Mucosa of stomach (tissue), 1 donor: Measurements from ENCODE around the gene SLCO3A1.
"Not testable (repeated sequence)": the region's sequence is repeated elsewhere in the genome, so short reads cannot be mapped to it uniquely, and the experiment has no call there.

Experiments
- H3K27me3 ChIP-seq: one replicate; pipeline ENCODE4 v1.7.0; 2013; ENCODE audit warnings: mild to moderate bottlenecking, low read length; ENCODE audit not compliant: control insufficient read depth, insufficient read depth
- H3K36me3 ChIP-seq: one replicate; pipeline ENCODE4 v1.7.0; 2013; ENCODE audit warnings: low read length; ENCODE audit not compliant: control insufficient read depth, insufficient read depth
- H3K4me1 ChIP-seq: one replicate; pipeline ENCODE4 v1.7.0; 2013; ENCODE audit warnings: mild to moderate bottlenecking, low read length; ENCODE audit not compliant: control insufficient read depth, insufficient read depth
- H3K4me3 ChIP-seq: one replicate; pipeline ENCODE4 v1.7.0; 2013; ENCODE audit warnings: low read length
- H3K9ac ChIP-seq: one replicate; pipeline ENCODE4 v1.7.0; 2013; ENCODE audit warnings: mild to moderate bottlenecking, low read length, moderate library complexity
- H3K9me3 ChIP-seq: one replicate; pipeline ENCODE4 v1.7.0; 2013; ENCODE audit warnings: mild to moderate bottlenecking, low read length, moderate library complexity; ENCODE audit not compliant: control insufficient read depth
- donor health status: Pancreatic carcinoma.

The SLCO3A1 gene

GRCh38 chr15:91950054-91950453, 96.5 kb downstream of the SLCO3A1 start:
- no peak overlapping the region for H3K9ac ChIP-seq
- no peaks in the 10 kb centered on the region for H3K27me3 ChIP-seq
- no peaks in the 10 kb centered on the region for H3K9me3 ChIP-seq
- H3K36me3 ChIP-seq = no peaks in the 10 kb centered on the region
- H3K4me1 ChIP-seq = peaks cover 52% of the 10 kb centered on the region
- no peak overlapping the region for H3K4me3 ChIP-seq

- H3K4me3 ChIP-seq = no peak overlapping the region
- peaks cover 52% of the 10 kb centered on the region for H3K4me1 ChIP-seq
- no peak overlapping the region for H3K9ac ChIP-seq
- H3K9me3 ChIP-seq = no peaks in the 10 kb centered on the region
- H3K36me3 ChIP-seq = no peaks in the 10 kb centered on the region
- H3K27me3 ChIP-seq = no peaks in the 10 kb centered on the region
These were observed 97.3 kb downstream of the SLCO3A1 start for GRCh38 chr15:91950631-91951329.

- Histone ChIP-seq H3K4me1 (peaks cover 47% of the 10 kb centered on the region), H3K4me3 (no peak overlapping the region), H3K9ac (no peak overlapping the region), H3K9me3 (no peaks in the 10 kb centered on the region), H3K27me3 (no peaks in the 10 kb centered on the region), H3K36me3 (no peaks in the 10 kb centered on the region)
These were observed 98.7 kb downstream of the SLCO3A1 start for GRCh38 chr15:91952216-91952615.

- H3K9ac ChIP-seq = no peak overlapping the region
- no peak overlapping the region for H3K4me3 ChIP-seq
- peaks cover 35% of the 10 kb centered on the region for H3K4me1 ChIP-seq
- H3K36me3 ChIP-seq = no peaks in the 10 kb centered on the region
- no peaks in the 10 kb centered on the region for H3K9me3 ChIP-seq
- no peaks in the 10 kb centered on the region for H3K27me3 ChIP-seq
These were observed 99.9 kb downstream of the SLCO3A1 start for GRCh38 chr15:91953432-91953831.

GRCh38 chr15:91954292-91954691, 100.8 kb downstream of the SLCO3A1 start:
- H3K4me3 ChIP-seq = no peak overlapping the region

GRCh38 chr15:91956026-91956723, 102.7 kb downstream of the SLCO3A1 start:
- Histone ChIP-seq H3K36me3 (no peaks in the 10 kb centered on the region), H3K27me3 (no peaks in the 10 kb centered on the region), H3K9ac (no peak overlapping the region), H3K4me3 (no peak overlapping the region), H3K9me3 (no peaks in the 10 kb centered on the region), H3K4me1 (peaks cover 28% of the 10 kb centered on the region)

More at GRCh38 chr15:91954292-91954691, 100.8 kb downstream of the SLCO3A1 start:
- H3K9ac ChIP-seq = no peak overlapping the region
- no peaks in the 10 kb centered on the region for H3K27me3 ChIP-seq
- H3K9me3 ChIP-seq = no peaks in the 10 kb centered on the region
- H3K4me1 ChIP-seq = peaks cover 28% of the 10 kb centered on the region
- H3K36me3 ChIP-seq = no peaks in the 10 kb centered on the region

- Histone ChIP-seq H3K4me3 (no peak overlapping the region), H3K4me1 (no peaks in the 10 kb centered on the region), H3K36me3 (no peaks in the 10 kb centered on the region), H3K27me3 (no peaks in the 10 kb centered on the region), H3K9ac (no peak overlapping the region), H3K9me3 (no peaks in the 10 kb centered on the region)
These were observed 107.8 kb downstream of the SLCO3A1 start for GRCh38 chr15:91961357-91961756.

- H3K36me3 ChIP-seq, H3K9me3 ChIP-seq, H3K4me3 ChIP-seq, H3K4me1 ChIP-seq, H3K9ac ChIP-seq, H3K27me3 ChIP-seq: not testable (repeated sequence)
These were observed 110.2 kb downstream of the SLCO3A1 start for GRCh38 chr15:91963747-91964146.

GRCh38 chr15:91965501-91966193, 112.1 kb downstream of the SLCO3A1 start:
- Histone ChIP-seq H3K9me3 (no peaks in the 10 kb centered on the region), H3K9ac (no peak overlapping the region), H3K4me3 (no peak overlapping the region), H3K4me1 (no peaks in the 10 kb centered on the region), H3K27me3 (no peaks in the 10 kb centered on the region), H3K36me3 (no peaks in the 10 kb centered on the region)

- Histone ChIP-seq H3K9me3 (no peaks in the 10 kb centered on the region), H3K4me3 (no peak overlapping the region), H3K9ac (no peak overlapping the region), H3K27me3 (no peaks in the 10 kb centered on the region), H3K36me3 (no peaks in the 10 kb centered on the region), H3K4me1 (no peaks in the 10 kb centered on the region)
These were observed 112.7 kb downstream of the SLCO3A1 start for GRCh38 chr15:91966194-91966552.

GRCh38 chr15:91967935-91968606, 114.6 kb downstream of the SLCO3A1 start:
- Histone ChIP-seq H3K36me3 (no peaks in the 10 kb centered on the region), H3K4me3 (no peak overlapping the region), H3K9me3 (no peaks in the 10 kb centered on the region), H3K4me1 (no peaks in the 10 kb centered on the region), H3K27me3 (no peaks in the 10 kb centered on the region), H3K9ac (no peak overlapping the region)

- Histone ChIP-seq H3K36me3 (no peaks in the 10 kb centered on the region), H3K9me3 (no peaks in the 10 kb centered on the region), H3K4me1 (no peaks in the 10 kb centered on the region), H3K4me3 (no peak overlapping the region), H3K9ac (no peak overlapping the region), H3K27me3 (no peaks in the 10 kb centered on the region)
These were observed 115.1 kb downstream of the SLCO3A1 start for GRCh38 chr15:91968610-91969009.
